Measurements from ENCODE around the gene MLYCD.

Gene MLYCD

DNA sequence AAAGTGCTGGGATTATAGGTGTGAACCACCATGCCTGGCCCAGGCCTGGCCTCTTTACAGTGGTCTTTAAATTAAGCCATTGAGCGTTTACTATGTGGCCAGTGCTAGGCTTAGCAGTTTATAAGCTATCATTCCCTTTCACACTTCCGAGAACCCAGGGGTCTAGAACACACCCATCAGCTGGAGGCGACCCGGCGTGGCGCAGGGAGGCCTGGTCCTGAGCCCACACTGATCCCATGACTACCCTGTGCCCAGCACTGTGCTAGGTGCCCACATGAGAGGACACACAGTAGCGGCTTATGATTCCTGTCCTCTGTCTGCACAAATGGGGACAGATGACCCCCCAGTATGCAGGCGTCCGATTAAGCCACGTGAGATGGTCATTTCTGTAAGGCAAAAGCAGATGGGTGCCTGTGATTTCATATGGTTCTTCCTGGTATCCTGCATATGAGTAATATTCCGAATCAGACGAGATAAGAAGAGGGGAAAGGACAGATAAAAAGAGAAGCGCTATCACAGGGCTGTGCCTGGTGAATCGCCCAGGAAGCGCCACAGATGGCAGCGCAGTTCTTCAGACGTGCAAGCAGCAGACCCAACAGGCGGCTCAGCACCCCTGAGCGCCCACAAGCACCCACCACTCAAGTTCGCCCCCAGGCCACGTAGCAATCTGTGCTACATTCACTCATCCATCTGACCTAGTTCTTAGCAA lies 59.4 kb downstream of the MLYCD start:
- no peak for DNase-seq

DNA sequence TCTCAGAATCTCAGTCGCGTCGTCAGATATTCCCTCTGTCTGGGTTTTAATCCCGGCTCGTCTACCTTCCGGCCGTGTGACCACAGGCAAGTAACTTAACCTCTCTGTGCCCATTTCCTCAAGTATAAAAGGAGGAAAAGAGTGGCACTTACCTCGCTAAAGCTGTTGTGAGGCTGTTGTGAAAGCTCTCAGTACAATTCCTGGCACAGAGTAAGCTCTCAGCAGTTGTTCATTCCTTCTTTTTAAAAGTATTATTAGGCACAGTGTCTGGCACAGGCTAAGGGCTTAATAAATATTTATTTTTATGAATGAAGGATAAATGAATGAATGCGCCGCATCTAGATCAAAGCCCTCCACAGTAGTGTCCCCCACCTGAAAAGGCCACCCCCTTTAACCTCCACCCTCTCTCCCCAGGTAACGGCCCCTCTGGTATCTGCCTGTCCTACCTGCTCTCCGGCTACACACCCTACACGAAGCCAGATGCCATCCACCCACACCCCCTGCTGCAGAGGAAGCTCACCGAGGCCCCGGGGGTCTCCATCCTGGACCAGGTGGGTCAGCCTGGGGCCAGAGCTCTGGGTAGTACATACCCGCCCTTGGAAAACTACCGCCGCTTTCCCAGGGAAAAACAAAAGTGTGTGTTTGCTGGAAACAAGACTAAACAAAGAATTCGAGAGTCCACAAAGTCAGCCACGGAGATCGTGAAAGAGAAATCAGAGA lies 60.1 kb downstream of the MLYCD start:
- DNase-seq: no peak

DNA sequence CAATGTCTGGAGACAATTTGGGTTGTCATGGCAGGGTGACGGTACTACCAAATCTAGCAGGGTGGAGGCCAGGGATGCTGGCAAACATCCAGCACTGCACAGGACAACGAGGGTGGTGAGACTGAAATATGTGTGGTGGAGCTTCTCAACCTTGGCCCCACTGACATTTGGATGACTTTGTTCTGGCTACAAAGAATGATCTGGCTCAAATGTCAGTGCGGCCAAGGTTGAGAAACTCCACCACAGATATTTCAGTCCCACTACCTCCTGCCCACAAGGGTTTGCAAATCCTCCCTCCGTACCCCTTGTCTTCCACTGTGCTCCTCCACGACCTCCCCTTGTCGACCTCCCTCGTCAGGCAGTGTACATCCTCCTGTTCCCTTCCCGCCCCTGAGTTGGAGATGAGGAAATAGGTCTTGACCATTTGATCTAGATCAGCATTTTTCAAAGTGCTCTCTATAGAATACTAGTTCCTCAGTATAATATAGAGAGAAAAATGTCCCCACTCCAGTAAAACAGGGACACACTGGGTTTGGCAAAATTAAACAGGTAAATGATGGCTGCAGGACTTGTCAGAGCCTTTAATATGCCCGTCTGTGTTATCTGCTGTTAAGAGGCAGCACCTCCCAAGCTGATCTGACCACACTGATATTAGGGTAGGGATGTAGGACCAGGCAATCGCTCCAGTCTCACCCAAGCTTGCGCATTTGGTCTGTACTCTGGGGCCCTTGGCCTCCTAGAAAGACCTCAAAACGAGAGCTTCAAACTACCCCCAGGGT lies 60.9 kb downstream of the MLYCD start:
- no peak for DNase-seq

DNA sequence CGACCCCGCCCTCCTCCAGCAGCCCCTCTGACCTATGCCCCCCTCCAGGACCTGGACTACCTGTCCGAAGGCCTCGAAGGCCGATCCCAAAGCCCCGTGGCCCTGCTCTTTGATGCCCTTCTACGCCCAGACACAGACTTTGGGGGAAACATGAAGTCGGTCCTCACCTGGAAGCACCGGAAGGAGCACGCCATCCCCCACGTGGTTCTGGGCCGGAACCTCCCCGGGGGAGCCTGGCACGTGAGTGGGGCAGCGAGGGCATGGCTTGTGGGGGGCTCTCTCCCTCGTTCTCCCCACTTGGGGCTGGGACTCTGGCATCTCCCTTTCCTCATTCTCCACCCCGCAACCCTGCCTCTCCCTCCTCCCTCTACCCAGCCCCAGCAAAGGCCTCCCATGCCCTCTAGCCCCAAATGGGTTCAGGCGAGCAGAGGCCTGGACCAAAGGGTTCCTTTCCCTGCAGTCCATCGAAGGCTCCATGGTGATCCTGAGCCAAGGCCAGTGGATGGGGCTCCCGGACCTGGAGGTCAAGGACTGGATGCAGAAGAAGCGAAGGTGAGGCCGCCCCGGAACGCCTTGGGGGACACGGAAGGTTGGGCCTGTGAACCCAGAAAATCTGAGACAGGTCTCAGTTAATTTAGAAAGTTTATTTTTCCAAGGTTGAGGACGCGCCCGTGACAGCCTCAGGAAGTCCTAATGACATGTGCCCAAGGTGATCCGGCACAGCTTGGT lies 61.8 kb downstream of the MLYCD start:
- DNase-seq: no peak

DNA sequence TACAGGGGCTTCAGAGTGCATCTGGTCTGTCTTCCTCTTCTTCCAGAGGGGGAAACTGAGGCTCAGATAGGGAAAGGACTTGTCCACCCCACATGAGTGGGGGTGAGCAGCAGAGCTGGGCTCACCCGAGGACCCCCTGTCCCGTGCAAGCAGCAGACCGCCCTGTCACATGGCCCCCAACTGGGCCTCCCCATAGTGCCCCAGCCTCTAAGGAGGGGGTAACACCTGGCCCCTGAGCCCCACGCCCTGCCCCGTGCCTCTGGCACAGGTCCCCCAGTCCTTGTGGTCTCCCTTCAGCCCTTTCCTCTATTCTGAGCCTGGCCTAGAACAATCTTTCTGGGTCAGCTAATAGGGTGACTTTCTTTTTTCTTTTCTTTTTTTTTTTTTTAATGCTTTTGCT lies 62.7 kb downstream of the MLYCD start:
- no peak for DNase-seq

DNA sequence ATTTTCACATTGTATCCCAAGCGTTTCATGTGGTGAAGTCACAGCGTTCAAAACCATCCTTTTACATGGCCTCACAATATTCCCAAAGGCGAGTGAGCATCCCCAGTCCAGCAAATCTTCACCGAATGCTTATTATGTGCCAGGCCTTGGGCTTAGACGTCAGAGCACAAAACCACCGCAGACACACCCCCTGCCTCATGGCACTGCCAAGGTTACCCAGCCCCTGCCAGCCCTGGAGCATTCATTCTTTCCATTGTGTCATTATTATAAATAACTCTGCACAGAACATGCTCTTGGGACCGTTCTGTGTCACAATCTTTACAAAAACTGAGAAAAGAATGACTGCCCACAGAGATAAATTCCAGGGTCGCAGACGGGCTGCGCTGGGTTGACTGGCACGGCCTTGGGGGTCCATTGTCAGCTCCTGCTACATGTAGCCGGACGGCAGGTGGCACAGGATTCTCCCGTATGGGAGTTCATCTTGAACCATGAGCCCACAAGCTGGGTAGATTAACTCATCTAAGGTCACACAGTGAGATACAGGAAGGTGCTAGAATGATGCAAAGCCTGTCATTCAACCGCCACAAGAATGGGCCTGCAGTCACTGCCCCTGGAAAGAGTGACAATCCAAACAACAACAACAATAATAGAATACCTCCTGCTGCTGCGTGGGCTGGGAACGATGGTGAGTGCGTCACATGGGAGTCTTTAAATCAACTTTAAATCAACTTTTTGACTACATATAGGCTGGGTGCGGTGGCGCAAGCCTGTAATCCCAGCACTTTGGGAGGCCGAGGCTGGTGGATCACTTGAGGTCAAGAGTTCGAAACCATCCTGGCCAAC lies 64.6 kb downstream of the MLYCD start:
- DNase-seq: no peak

DNA sequence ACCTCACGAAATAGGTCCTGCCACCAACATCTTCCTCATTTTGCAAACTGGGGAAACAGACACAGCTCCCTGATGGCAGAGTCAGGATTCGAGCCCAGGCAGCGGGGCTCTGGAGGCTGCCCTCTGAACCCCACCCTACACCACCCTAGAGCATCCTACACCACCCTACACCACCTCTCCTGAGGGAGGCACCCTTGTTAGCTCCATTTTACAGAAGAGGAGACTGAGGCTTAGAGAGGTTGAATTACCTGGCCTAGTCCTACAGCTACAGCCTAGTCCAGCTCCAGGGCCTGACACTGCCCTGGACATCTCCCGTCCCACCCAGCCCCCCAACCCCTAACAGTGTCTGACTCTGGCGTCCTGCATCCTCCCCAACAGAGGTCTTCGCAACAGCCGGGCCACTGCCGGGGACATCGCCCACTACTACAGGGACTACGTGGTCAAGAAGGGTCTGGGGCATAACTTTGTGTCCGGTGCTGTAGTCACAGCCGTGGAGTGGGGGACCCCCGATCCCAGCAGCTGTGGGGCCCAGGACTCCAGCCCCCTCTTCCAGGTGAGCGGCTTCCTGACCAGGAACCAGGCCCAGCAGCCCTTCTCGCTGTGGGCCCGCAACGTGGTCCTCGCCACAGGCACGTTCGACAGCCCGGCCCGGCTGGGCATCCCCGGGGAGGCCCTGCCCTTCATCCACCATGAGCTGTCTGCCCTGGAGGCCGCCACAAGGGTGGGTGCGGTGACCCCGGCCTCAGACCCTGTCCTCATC lies 65.9 kb downstream of the MLYCD start:
- DNase-seq: no peak

DNA sequence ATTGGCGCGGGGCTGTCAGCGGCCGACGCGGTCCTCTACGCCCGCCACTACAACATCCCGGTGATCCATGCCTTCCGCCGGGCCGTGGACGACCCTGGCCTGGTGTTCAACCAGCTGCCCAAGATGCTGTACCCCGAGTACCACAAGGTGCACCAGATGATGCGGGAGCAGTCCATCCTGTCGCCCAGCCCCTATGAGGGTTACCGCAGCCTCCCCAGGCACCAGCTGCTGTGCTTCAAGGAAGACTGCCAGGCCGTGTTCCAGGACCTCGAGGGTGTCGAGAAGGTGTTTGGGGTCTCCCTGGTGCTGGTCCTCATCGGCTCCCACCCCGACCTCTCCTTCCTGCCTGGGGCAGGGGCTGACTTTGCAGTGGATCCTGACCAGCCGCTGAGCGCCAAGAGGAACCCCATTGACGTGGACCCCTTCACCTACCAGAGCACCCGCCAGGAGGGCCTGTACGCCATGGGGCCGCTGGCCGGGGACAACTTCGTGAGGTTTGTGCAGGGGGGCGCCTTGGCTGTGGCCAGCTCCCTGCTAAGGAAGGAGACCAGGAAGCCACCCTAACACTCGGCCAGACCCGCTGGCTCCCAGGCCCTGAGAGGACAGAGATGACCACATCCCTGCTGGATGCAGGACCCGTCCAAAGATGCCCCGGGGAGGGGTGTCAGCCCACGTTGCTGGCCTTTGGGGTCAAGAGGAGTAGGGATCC lies 66.7 kb downstream of the MLYCD start:
- no peak for DNase-seq

DNA sequence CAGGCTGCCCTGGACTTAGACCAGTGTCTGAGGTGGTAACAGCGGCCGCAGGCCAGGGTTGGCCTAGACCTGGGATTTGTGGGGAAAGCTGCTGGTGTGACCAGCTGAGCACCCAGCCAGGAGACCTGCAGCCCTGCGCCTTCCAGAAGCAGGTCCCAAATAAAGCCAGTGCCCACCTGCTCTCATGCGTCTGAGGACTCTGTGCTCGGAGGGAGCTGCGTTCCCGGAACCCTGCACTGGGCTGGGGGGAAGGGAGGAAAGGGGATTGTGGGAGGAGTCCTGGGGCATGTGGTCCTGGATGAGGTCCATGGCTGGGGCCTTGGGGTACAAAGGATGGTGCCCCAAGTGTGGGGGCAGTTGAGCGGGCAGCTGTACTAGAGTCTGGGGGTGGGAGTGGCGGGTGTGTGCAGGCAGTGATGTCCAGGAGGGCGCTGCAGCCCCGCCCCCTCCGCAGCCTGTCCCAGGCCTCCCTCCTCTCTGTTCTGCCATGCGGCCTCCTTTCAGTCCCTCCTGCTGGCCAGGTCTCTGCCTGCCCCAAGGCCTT lies 67.3 kb downstream of the MLYCD start:
- DNase-seq: no peak

DNA sequence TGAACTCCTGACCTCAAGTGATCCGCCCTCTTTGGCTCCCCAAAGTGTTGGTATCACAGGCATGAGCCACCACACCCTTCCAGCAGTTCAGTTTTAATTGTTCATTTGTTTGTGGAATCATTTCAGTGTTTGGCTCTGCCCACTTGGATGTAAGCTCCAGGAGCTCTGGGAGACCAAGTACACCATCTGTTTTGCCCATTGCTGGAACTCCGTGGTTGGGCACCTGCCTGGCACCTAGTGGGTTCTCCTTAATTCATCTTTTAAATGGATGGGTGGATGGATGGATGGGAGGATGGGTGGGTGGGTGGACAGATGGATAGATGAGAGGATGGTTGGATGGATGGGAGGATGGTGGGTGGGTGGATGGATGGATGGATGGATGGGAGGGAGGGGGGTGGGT lies 68.2 kb downstream of the MLYCD start:
- DNase-seq: no peak

DNA sequence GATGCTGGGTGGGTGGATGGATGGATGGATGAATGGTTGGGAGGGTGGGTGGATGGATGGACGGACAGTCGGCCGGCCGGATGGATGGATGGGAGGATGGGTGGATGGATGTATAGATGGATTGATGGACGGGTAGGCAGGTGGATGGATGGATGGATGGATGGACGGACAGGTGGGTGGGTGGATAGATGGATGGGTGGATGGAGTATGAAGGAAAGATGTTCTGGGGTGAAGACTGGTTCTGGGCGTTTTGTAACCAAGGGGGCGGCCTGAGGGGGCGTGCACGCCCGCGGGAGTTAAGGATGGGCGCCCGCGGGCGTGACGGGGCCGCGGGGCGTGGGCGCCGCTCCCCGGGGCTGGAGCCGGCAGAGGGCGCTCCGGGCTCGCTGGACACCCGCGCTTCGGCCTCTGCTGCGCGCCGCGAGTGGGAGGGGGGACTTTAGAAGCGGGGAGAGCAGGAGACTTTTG lies 69.0 kb downstream of the MLYCD start, which contains the start of gene NECAB2:
NECAB2 (plus strand) TSS at position 407 of the 468 bp plus-strand sequence. CDS start 405 bp downstream, outside the sequence.
- DNase-seq: peak in 1 of 2 experiments; percentile 48

DNA sequence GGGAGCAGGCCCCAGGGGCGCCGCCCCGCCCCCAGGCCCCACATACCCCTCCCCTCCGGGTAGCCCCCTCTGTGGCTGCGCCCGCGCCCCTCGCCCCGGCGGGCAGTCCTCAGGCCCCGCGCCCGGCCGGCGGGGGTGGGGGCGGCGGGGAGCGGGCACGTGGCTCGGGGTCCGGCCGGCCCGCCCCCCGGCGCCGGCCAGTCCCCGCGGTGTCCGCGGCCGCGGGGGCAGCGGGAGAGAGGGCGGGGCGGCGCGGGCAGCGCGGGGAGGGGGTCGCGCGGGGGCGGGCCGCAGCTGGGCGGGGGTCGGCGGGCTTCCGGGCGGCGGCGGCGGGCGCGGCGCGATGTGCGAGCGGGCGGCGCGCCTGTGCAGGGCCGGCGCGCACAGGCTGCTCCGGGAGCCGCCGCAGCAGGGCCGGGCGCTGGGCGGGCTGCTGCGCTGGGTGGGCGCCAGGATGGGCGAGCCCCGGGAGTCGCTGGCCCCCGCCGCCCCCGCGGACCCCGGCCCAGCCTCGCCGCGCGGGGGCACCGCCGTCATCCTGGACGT lies 69.5 kb downstream of the MLYCD start:
- DNase-seq: peak in 1 of 2 experiments; percentile 28

DNA sequence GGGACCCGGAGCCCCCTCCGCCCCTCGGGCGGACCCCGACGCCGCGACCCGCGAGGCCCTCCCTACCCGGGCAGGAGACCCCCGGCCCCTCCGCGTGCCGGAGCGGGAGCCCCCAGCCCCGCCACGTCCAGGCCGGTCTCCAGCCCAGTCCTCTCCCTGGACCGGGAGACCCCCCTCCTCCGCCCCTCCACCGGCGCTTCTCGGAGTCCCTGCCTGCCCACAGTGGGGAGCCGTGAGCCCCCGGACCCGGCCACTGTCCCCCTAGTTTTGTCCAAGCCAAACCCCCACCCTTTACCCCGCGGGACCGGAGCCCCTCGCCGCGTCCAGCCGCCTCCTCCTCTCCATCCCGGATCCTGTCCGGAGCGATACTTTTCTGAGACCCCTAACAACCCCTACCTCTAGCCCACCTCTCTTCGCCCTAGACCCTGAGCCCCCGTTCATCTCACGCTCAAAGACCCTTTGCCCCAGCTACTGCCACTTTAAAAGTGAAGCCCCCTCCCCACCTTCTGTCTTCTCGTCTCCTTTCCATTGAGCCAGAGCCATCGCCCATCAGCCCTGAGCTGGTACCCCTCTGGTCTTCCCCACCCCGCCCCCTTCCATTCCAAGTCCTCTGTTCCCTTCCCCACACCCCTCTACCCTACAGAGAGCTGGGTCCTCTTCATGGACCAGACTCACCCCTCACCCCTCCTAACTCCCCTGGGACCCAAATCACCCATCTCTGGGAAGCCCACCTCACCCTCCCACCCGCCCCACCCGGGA lies 70.2 kb downstream of the MLYCD start:
- no peak for DNase-seq

DNA sequence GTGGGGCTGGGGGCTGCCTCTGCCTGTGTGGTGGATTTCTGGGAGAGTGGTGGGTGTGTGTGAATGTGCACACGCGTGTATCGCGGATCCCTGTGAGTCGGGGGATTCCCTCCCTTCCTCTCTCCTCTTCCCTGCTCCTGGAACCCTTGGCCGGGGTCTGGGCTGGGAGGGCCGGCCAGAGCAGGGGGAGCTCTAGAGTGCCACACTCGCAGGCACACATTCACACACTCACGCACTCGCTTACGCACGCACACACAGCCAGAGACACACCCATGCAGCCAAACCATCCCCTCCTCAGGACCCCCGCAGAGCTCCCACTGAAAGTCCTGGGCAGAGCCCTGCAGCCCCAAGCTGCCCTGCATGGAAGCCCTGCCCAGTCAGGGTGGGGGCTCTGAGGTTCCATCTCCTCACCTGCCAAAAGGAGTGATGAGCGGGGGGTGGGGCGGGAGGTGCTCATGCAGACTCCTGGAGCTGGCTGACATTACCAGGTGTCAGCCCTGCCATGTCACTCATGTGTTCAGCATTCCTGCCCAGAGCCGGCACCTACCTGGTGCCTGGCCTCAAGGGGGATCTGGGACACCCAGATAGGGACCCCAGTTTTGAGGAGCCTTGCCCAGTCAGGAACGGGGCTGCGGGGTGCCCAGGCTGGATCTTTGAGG lies 71.0 kb downstream of the MLYCD start:
- DNase-seq: no peak

DNA sequence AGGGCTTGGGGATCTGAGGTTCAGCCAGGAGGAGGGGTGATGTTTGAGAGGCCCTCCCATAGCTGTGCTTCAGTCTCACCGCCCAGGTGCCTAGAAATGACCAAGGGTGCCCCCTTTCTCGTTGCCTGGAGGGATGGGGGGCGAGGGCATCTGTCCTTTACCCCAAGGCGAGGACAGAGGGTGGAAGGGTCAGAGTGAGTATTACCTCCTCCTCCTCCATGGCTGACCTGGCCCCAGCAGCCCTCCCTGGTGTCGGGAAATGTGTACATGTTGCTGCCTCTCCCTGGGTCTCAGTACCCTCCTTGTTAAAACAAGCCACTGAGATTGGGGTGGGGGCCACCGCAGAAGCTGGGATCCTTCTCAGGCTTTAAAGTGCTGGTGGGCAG lies 71.5 kb downstream of the MLYCD start:
- no peak for DNase-seq

DNA sequence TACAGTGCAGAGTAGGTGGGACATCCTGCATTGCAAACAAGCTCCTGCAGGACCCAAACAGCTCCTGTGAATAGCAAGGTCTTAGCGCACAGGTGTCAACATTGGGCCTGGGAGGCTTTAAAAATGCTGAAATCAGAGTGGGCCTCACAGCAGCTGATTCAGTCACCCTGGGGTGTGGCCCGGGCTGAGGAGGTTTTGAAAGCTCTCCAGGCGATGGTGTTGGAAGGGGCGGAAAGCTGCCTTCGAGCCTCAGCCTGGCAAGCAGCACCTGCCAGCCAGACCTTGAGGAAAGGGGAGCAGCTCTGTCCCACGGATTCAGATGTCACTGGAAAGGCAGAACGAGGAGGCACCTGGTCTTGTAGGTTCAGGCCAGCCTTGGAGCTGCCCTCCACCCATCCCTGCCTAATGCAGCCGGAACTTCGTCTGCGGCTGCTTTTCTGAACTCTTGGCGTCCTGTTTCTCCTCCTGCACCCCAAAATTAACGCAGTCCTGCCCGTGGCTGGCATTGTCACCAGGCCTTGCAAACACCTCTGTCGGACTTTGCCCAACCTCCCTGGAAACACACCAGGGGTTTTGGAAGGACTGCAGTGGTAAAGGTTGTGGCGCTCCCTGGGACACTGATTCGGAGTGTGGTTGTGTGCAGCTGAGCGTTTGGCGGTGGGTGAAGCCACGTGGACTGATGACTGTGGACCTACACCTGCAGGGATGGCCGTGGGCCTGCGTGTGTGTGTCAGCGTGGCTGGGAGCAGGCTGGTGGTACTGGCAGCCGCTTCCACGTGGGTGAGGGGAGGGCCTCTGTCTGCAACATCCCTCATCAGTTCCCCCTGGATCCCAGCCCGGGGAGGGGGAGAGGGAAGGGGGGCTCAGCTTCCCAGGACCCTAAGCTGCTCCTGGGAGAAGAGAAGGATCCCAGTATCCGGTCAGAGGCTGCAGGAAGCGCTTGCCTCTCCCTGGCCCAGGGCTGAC lies 72.5 kb downstream of the MLYCD start:
- no peak for DNase-seq

All from NCI-H526 (cell line).